Stimulated activated CD8-positive, alpha-beta memory T cell treated with anti-CD3 and anti-CD28 coated beads, Interleukin-12 subunit alpha, Interleukin-12 subunit beta, amount 100 ng/mL, for 1 hour (primary cell): Measurements from ENCODE around the gene PCDH15.

ENCODE experiments used
- DNase-seq: peaks from one replicate; pipeline ENCODE4 v3.0.0-alpha.2; 2020; ENCODE audit warnings: low read depth

PCDH15 gene

GRCh38 chr10:53843736-53844362 is 957.2 kb downstream of the PCDH15 start:
- no peak for DNase-seq

GRCh38 chr10:53841483-53842145 is 959.4 kb downstream of the PCDH15 start:
- DNase-seq: no peak

GRCh38 chr10:53840653-53841052 is 960.4 kb downstream of the PCDH15 start:
- DNase-seq: no peak

- no peak for DNase-seq
These were observed 961.5 kb downstream of the PCDH15 start for GRCh38 chr10:53839440-53840039.

GRCh38 chr10:53836638-53837037 is 964.4 kb downstream of the PCDH15 start:
- DNase-seq: no peak

- no peak for DNase-seq
These were observed 967.1 kb downstream of the PCDH15 start for GRCh38 chr10:53833908-53834307.

- DNase-seq: no peak
These were observed 973.8 kb downstream of the PCDH15 start for GRCh38 chr10:53827261-53827660.

GRCh38 chr10:53808677-53809372 is 992.2 kb downstream of the PCDH15 start:
- DNase-seq: no peak

- DNase-seq: no peak
These were observed 1014.7 kb downstream of the PCDH15 start for GRCh38 chr10:53786236-53786900.

GRCh38 chr10:53771701-53772100 is 1029.3 kb downstream of the PCDH15 start:
- DNase-seq: no peak

GRCh38 chr10:53770903-53771302 is 1030.1 kb downstream of the PCDH15 start:
- no peak for DNase-seq

GRCh38 chr10:53765311-53765710 is 1035.7 kb downstream of the PCDH15 start:
- DNase-seq: no peak

- no peak for DNase-seq
These were observed 1046.3 kb downstream of the PCDH15 start for GRCh38 chr10:53754596-53755250.
